ENCODE measurements around the gene RASGRF2.

RASGRF2 gene

DNA sequence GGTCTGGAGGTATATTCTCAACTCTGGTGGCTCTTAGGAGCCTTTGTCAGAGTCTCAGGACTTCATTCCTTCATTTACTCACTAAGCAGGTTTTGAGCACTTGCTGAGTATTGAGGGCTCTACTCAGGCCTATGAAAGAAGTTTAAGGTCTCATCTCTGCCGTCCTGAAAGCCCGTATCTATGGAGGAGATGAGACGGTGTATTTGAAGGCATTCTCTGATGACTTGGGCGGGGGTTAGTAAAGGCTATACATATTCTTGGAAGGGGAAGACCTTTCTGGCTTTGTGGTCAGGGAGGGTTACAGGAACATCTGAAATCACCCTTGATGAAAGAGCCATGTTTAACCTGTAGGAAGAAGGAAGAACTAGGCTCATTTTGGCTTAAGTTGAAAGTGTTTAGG lies 21.9 kb downstream of the RASGRF2 start:
- no peak overlapping the region for H3K4me3 ChIP-seq (ENCODE audit: low read length)
- TF ChIP-seq, protein P1, sequence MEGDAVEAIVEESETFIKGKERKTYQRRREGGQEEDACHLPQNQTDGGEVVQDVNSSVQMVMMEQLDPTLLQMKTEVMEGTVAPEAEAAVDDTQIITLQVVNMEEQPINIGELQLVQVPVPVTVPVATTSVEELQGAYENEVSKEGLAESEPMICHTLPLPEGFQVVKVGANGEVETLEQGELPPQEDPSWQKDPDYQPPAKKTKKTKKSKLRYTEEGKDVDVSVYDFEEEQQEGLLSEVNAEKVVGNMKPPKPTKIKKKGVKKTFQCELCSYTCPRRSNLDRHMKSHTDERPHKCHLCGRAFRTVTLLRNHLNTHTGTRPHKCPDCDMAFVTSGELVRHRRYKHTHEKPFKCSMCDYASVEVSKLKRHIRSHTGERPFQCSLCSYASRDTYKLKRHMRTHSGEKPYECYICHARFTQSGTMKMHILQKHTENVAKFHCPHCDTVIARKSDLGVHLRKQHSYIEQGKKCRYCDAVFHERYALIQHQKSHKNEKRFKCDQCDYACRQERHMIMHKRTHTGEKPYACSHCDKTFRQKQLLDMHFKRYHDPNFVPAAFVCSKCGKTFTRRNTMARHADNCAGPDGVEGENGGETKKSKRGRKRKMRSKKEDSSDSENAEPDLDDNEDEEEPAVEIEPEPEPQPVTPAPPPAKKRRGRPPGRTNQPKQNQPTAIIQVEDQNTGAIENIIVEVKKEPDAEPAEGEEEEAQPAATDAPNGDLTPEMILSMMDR (conservative IDR thresholded peaks at IDR 0.05; ENCODE audit: low read depth, low read length) = no peak
- DNase-seq (ENCODE audit: low read depth) = no peak

DNA sequence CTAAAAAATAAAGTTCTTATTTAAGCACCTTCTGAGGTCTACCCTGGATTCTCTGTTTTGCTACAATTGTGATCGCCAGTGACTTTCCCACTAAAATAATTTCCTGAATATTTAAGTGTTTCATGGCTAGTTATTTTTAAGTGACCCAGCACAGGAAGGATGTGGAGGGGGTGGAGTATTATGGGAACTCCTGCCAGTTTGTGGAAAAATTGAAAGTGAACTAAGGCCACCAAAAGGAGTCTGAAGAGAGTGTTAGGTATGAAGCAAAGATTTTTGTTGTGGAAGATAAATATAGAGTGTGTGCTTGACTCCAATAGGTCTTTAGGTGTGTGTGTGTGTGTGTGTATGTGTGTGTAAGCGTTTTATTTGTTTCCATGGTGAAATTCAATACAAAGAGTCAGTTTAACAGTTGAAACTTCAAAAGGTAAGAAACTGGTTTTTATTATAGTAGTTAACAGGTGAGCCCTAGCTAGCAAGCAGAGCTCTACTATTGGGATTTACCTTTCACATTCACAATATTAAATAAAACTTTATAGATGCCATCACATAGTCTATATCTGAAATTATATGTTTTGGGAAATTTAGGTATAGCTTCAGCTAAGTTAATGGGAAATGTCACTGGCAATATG lies 25.6 kb downstream of the RASGRF2 start:
- TF ChIP-seq, protein P1 (conservative IDR thresholded peaks at IDR 0.05; ENCODE audit: low read depth, low read length) = no peak
- DNase-seq (ENCODE audit: low read depth) = no peak
- H3K4me3 ChIP-seq (ENCODE audit: low read length) = no peak overlapping the region

DNA sequence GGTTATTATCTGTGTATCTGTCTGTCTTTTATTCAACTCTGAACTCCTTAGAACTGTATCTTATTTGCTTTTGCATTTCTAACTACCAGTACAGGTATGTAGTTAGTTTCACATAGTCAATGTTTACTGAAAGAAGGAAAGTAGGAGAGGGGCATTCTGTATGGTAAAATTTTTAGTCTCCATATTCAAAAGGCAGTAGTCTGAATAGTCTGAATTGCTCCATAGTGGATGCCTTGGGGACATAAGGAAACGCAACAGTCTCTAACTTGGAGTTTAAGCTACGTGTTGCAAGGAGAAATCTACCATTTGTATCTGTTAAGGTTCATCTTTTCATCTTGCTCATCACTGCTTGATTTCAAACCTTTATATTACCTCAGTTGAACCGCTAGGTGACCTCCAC lies 26.2 kb downstream of the RASGRF2 start:
- H3K4me3 ChIP-seq (ENCODE audit: low read length) = no peak overlapping the region
- no peak for DNase-seq (ENCODE audit: low read depth)
- TF ChIP-seq, protein P1 (conservative IDR thresholded peaks at IDR 0.05; ENCODE audit: low read depth, low read length) = no peak

DNA sequence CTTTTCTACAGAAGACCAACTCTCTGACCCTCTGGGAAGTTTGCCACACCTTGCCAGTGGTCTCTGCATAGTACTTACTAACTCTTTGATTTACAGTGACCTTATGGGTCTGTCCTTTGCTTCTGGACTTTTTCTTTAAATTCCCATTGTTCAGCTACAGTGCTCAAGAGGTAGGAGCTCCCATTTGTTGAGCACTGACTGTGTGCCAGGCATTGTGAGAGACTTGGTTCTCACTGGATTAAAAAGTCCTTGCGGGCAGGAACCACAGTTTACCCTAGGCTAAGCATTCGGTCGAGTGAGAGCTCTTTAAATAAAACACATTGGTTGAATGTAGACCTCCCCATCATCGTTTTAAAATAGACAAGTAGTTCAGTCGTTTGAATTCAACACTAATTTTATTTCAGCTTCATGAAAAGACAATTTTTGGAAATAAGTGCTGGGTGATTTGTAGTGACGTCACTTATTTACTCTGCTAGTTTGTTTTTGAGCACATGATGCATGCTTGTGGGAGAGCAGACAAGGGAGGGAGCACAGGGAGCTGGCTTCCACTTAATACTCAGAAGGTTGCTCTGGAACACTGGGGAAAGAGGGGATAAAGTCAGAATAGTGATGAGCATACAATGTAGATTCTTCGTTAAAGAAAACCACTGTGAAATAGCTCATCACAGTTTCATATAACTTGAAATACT lies 27.1 kb downstream of the RASGRF2 start:
- TF ChIP-seq, protein P1 (conservative IDR thresholded peaks at IDR 0.05; ENCODE audit: low read depth, low read length) = no peak
- no peak overlapping the region for H3K4me3 ChIP-seq (ENCODE audit: low read length)
- no peak for DNase-seq (ENCODE audit: low read depth)

DNA sequence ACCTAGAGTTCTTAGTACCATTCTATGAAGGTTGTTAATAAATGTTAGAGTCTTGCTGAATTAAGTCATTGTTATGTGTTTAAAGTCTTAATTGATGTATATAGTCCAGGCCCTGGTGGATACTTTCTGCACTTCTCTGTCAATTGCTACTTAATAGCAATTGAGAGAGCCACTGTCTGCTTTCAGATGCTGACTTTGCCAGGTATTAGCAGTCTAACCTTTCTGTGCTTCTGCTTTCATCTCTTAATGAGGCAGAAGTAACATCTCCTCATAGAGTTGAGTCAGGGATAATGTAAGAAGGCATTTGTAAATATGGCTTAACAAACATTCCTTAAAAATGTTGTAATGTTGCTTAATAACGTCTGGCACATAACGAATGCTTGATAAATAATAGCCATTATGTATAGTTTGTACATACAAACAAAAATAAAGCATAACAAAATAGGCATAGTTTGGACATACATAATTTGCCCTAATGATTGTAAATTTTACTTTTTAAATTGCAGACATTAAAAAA lies 28.3 kb downstream of the RASGRF2 start:
- H3K4me3 ChIP-seq (ENCODE audit: low read length) = no peak overlapping the region
- DNase-seq (ENCODE audit: low read depth) = no peak
- TF ChIP-seq, protein P1 (conservative IDR thresholded peaks at IDR 0.05; ENCODE audit: low read depth, low read length) = no peak

DNA sequence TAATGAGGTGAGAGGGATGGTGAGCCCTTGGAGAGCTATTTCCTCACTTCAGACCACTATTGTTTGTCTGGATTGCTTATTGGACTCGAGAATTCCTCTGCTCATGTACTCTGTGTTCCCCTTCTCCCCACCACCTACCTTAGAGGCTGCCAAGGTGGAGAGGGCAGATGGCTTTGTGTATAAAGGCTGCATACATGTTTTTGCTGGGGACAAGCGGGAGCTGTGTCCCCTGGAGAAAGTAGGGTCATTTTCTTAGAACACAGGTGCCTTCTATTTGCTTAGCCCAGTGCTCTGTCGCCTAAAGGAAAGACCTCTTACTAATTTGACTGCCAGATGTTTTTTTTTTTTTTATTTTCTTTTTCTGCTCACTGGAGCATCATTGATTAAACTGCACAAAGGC lies 29.7 kb downstream of the RASGRF2 start:
- DNase-seq (ENCODE audit: low read depth) = no peak

More for the DNA sequence above, 29.7 kb downstream of the RASGRF2 start:
- TF ChIP-seq, protein P1 (conservative IDR thresholded peaks at IDR 0.05; ENCODE audit: low read depth, low read length) = no peak
- no peak overlapping the region for H3K4me3 ChIP-seq (ENCODE audit: low read length)
